ENCODE results near the gene DCTN3.

DNA sequence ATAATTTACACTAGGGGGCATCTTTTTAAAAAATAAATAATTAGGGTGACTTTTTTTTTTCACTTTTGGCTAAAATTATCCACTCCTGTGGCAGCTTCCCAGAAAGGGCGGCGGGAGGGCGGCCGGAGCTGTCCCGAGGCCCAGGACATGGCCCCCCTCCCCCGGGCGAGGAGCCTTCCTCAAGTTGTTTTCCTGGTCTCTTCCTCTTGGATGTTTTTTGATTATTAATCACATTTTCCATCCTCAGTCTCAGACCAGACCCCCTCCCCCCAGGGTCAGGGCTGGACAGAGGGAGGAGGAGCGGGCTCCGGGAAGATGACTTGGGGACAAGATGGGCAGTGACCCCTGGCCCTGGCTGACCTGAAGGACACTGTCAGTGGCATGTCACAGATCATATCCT is 26.1 kb downstream of the DCTN3 start:
- TF ChIP-seq POU2F2 (IDR thresholded peaks at IDR 0.05; ENCODE audit: borderline replicate concordance, low read depth, low read length) (no peak), WRNIP1 (IDR thresholded peaks at IDR 0.05; ENCODE audit: borderline replicate concordance, low read depth, low read length) (no peak), EGR1 (IDR thresholded peaks at IDR 0.05; ENCODE audit: borderline replicate concordance in 1 of 2, low read depth in 2 of 2, low read length in 2 of 2) (no peak), EP300 (IDR thresholded peaks at IDR 0.05; ENCODE audit: borderline replicate concordance in 1 of 2, control insufficient read depth in 1 of 2, low read depth in 2 of 2, low read length in 2 of 2) (no peak), HCFC1 (IDR thresholded peaks at IDR 0.05; ENCODE audit: low read length) (no peak), CBFB (IDR thresholded peaks at IDR 0.05; ENCODE audit: low read depth) (no peak), BRCA1 (IDR thresholded peaks at IDR 0.05; ENCODE audit: low read depth, low read length) (no peak), ZNF24 (IDR thresholded peaks at IDR 0.05) (no peak), POLR2A (IDR thresholded peaks at IDR 0.05; ENCODE audit: low read depth, low read length) (no peak), NR2C1 (IDR thresholded peaks at IDR 0.05) (no peak), NFYA (IDR thresholded peaks at IDR 0.05; ENCODE audit: borderline replicate concordance, low read depth, low read length) (no peak)
- TF ChIP-seq, protein P1, sequence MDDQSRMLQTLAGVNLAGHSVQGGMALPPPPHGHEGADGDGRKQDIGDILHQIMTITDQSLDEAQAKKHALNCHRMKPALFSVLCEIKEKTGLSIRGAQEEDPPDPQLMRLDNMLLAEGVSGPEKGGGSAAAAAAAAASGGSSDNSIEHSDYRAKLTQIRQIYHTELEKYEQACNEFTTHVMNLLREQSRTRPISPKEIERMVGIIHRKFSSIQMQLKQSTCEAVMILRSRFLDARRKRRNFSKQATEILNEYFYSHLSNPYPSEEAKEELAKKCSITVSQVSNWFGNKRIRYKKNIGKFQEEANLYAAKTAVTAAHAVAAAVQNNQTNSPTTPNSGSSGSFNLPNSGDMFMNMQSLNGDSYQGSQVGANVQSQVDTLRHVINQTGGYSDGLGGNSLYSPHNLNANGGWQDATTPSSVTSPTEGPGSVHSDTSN (IDR thresholded peaks at IDR 0.05; ENCODE audit: insufficient replicate concordance, low read depth, low read length): no peak
- TF ChIP-seq, protein P2, sequence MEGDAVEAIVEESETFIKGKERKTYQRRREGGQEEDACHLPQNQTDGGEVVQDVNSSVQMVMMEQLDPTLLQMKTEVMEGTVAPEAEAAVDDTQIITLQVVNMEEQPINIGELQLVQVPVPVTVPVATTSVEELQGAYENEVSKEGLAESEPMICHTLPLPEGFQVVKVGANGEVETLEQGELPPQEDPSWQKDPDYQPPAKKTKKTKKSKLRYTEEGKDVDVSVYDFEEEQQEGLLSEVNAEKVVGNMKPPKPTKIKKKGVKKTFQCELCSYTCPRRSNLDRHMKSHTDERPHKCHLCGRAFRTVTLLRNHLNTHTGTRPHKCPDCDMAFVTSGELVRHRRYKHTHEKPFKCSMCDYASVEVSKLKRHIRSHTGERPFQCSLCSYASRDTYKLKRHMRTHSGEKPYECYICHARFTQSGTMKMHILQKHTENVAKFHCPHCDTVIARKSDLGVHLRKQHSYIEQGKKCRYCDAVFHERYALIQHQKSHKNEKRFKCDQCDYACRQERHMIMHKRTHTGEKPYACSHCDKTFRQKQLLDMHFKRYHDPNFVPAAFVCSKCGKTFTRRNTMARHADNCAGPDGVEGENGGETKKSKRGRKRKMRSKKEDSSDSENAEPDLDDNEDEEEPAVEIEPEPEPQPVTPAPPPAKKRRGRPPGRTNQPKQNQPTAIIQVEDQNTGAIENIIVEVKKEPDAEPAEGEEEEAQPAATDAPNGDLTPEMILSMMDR (IDR thresholded peaks at IDR 0.05 in 2 of 3, conservative IDR thresholded peaks at IDR 0.05 in 1 of 3; ENCODE audit: control insufficient read depth in 2 of 3, extremely low read depth in 1 of 3, insufficient read depth in 1 of 3, low read depth in 3 of 3, low read length in 3 of 3): no peak
- TF ChIP-seq, protein P3, sequence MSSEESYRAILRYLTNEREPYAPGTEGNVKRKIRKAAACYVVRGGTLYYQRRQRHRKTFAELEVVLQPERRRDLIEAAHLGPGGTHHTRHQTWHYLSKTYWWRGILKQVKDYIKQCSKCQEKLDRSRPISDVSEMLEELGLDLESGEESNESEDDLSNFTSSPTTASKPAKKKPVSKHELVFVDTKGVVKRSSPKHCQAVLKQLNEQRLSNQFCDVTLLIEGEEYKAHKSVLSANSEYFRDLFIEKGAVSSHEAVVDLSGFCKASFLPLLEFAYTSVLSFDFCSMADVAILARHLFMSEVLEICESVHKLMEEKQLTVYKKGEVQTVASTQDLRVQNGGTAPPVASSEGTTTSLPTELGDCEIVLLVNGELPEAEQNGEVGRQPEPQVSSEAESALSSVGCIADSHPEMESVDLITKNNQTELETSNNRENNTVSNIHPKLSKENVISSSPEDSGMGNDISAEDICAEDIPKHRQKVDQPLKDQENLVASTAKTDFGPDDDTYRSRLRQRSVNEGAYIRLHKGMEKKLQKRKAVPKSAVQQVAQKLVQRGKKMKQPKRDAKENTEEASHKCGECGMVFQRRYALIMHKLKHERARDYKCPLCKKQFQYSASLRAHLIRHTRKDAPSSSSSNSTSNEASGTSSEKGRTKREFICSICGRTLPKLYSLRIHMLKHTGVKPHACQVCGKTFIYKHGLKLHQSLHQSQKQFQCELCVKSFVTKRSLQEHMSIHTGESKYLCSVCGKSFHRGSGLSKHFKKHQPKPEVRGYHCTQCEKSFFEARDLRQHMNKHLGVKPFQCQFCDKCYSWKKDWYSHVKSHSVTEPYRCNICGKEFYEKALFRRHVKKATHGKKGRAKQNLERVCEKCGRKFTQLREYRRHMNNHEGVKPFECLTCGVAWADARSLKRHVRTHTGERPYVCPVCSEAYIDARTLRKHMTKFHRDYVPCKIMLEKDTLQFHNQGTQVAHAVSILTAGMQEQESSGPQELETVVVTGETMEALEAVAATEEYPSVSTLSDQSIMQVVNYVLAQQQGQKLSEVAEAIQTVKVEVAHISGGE (CRISPR knock-in tag; IDR thresholded peaks at IDR 0.05): no peak

All from GM12878 (cell line).